PC-3 (cell line): ENCODE measurements around the gene HCN4. TPM values are rescaled to one million over a fixed set of nuclear protein-coding genes. Genes with fewer than 3 reads are reported as not detected.

Experiments used
- ATAC-seq: fragments of 200-7000 bp; cut with Tn5 transposase; 2 replicates; pipeline ENCODE4 v1.9.1; 2020; ENCODE audit warnings: mild to moderate bottlenecking, moderate library complexity
- BruUV-seq: library from RNA; stranded (reverse); fragments of 400-500 nt; replicated peaks from 2 replicates; lab custom pipeline; 2021; lab: Mats Ljungman, UMichigan
- CTCF ChIA-PET: fragments of 300-600 bp; sonication (Branson Sonifier 250); formaldehyde crosslinking; loops from one replicate; lab custom pipeline; 2022; ENCODE audit warnings: antibody characterized with exemption; lab: Charles Lee
- POLR2A ChIA-PET: fragments of 300-600 bp; sonication (Branson Sonifier 250); formaldehyde crosslinking; loops from one replicate; lab custom pipeline; 2022; ENCODE audit warnings: antibody characterized with exemption; ENCODE audit not compliant: unreplicated experiment; lab: Charles Lee
- DNase-seq: peaks from one replicate; pipeline ENCODE4 v3.0.0-alpha.2; 2015
- H2AFZ ChIP-seq: fragments of 300-600 bp; sonication (generic); 2 replicates; pipeline ENCODE4 v1.6.0; 2016; ENCODE audit warnings: antibody characterized with exemption, low read length
- H3F3A ChIP-seq: fragments of 300-600 bp; sonication (generic); one replicate; pipeline ENCODE4 v1.6.0; 2017; ENCODE audit warnings: antibody characterized with exemption, low read length, control low read depth, mild to moderate bottlenecking; ENCODE audit not compliant: unreplicated experiment
- H3K27ac ChIP-seq: fragments of 300-600 bp; sonication (generic); 2 replicates; pipeline ENCODE4 v1.5.1; 2016; ENCODE audit warnings: mild to moderate bottlenecking, low read length
- H3K27me3 ChIP-seq: fragments of 300-600 bp; sonication (generic); 2 replicates; pipeline ENCODE4 v1.6.1; 2016; ENCODE audit warnings: low read length, mixed read lengths
- H3K36me3 ChIP-seq: fragments of 300-600 bp; sonication (generic); 2 replicates; pipeline ENCODE4 v1.6.1; 2016; ENCODE audit warnings: low read depth, mixed run types, low read length, mixed read lengths
- H3K4me1 ChIP-seq: fragments of 300-600 bp; sonication (generic); 2 replicates; pipeline ENCODE4 v1.5.1; 2016; ENCODE audit warnings: low read length; ENCODE audit not compliant: insufficient read depth
- H3K4me2 ChIP-seq: fragments of 300-600 bp; sonication (generic); 2 replicates; pipeline ENCODE4 v1.6.0; 2016; ENCODE audit warnings: low read length
- H3K4me3 ChIP-seq: fragments of 300-600 bp; sonication (generic); 2 replicates; pipeline ENCODE4 v1.5.1; 2016; ENCODE audit warnings: mild to moderate bottlenecking, low read length, mixed read lengths
- H3K79me2 ChIP-seq: fragments of 300-600 bp; sonication (generic); 2 replicates; pipeline ENCODE4 v1.6.1; 2017; ENCODE audit warnings: low read length, mixed read lengths
- H3K9ac ChIP-seq: fragments of 300-600 bp; sonication (generic); 2 replicates; pipeline ENCODE4 v1.6.0; 2016; ENCODE audit warnings: mild to moderate bottlenecking, low read length
- H3K9me2 ChIP-seq: fragments of 300-600 bp; sonication (generic); replicated peaks from 2 replicates; pipeline ENCODE4 v1.6.1; 2016; ENCODE audit warnings: mixed run types, low read length, mixed read lengths
- H3K9me3 ChIP-seq: fragments of 300-600 bp; sonication (generic); 2 replicates; pipeline ENCODE4 v1.6.1; 2016; ENCODE audit warnings: low read length, mixed read lengths
- H4K20me1 ChIP-seq: fragments of 300-600 bp; sonication (generic); 2 replicates; pipeline ENCODE4 v1.6.1; 2016; ENCODE audit warnings: low read length, mixed read lengths
- CTCF ChIP-seq: fragments of 300-600 bp; sonication (generic); conservative IDR thresholded peaks from 2 replicates; pipeline ENCODE4 v1.5.1; 2017; ENCODE audit warnings: antibody characterized with exemption, low read depth, mild to moderate bottlenecking, low read length
- EZH2 ChIP-seq: fragments of 300-600 bp; sonication (generic); IDR thresholded peaks from one replicate; pipeline ENCODE4 v1.6.1; 2017; ENCODE audit warnings: antibody characterized with exemption, mild to moderate bottlenecking, low read length; ENCODE audit not compliant: unreplicated experiment
- EZH2phosphoT487 ChIP-seq: fragments of 300-600 bp; sonication (generic); IDR thresholded peaks from 2 replicates; pipeline ENCODE4 v1.6.1; 2018; ENCODE audit warnings: mild to moderate bottlenecking, antibody characterized with exemption, low read length, borderline replicate concordance
- intact Hi-C: fragments of 100-400 bp; cut with micrococcal nuclease; formaldehyde crosslinking; loops from 2 replicates; pipeline ENCODE4 v1.9.0; 2023
- total RNA-seq: library from RNA; depleted of rRNA; stranded (reverse); fragments of >200 nt; gene quantifications from 2 replicates; pipeline ENCODE4 v1.2.3, GENCODE V29; 2014

HCN4 gene
- total RNA-seq, 1 experiment from 2014 or later = not detected

DNA sequence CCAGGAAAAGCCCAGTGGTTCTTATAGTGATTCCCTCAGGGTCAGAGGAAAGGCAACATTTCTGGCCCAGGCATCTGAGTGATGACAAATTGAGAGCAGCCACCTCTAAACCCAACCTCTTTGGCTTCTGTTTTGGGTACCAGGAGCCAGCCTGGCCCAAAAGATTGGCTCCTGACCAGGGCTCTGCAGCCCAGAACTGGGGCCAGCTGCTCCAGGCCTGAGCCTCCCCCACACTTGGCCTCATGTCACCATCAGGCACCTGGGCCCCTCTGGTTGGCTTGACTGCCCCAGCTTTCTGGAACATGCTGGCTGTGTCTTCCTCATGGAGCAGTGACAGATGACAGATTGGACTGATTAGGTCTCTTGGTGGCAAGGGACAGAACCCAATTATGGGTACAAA lies 26.0 kb upstream of the HCN4 start:
- Histone ChIP-seq H3K27me3 (peaks cover 8% of the 10 kb centered on the region; the same call in 1 of the 2 replicates), H4K20me1 (no peaks in the 10 kb centered on the region), H3K9me3 (no peaks in the 10 kb centered on the region), H3K4me3 (no peak overlapping the region), H3K4me1 (no peaks in the 10 kb centered on the region), H3K9me2 (no peaks in the 10 kb centered on the region), H3F3A (no peaks in the 10 kb centered on the region), H3K9ac (no peak overlapping the region), H3K36me3 (no peaks in the 10 kb centered on the region), H3K4me2 (no peak overlapping the region), H3K27ac (no peak overlapping the region), H3K79me2 (no peaks in the 10 kb centered on the region), H2AFZ (no peak overlapping the region)
- CTCF ChIA-PET = no interaction called here
- ATAC-seq (no peak), DNase-seq (no peak)
- BruUV-seq = no TSS peak
- intact Hi-C loops = no loop called here
- no peak for TF ChIP-seq CTCF
- no peak for TF ChIP-seq EZH2phosphoT487
- no peak for TF ChIP-seq EZH2
- POLR2A ChIA-PET = no interaction called here

- H3F3A ChIP-seq = no peaks in the 10 kb centered on the region
- H3K9me3 ChIP-seq = no peaks in the 10 kb centered on the region
- no peaks in the 10 kb centered on the region for H4K20me1 ChIP-seq
- TF ChIP-seq EZH2 (no peak), EZH2phosphoT487 (no peak), CTCF (no peak)
- no peak for ATAC-seq
- CTCF ChIA-PET = no interaction called here
- H3K4me1 ChIP-seq = peaks cover 2% of the 10 kb centered on the region
- no TSS peak for BruUV-seq
- H3K4me3 ChIP-seq = no peak overlapping the region
- H3K4me2 ChIP-seq = no peak overlapping the region
- no peak overlapping the region for H2AFZ ChIP-seq
- no peaks in the 10 kb centered on the region for H3K36me3 ChIP-seq
- no peaks in the 10 kb centered on the region for H3K9me2 ChIP-seq
- H3K27me3 ChIP-seq = no peaks in the 10 kb centered on the region
- intact Hi-C loops = no loop called here
- POLR2A ChIA-PET = no interaction called here
- DNase-seq = no peak
- no peak overlapping the region for H3K9ac ChIP-seq
- no peak overlapping the region for H3K27ac ChIP-seq
- H3K79me2 ChIP-seq = no peaks in the 10 kb centered on the region
Observed at GRCh38 chr15:73393336-73393735, 24.6 kb upstream of the HCN4 start.

DNA sequence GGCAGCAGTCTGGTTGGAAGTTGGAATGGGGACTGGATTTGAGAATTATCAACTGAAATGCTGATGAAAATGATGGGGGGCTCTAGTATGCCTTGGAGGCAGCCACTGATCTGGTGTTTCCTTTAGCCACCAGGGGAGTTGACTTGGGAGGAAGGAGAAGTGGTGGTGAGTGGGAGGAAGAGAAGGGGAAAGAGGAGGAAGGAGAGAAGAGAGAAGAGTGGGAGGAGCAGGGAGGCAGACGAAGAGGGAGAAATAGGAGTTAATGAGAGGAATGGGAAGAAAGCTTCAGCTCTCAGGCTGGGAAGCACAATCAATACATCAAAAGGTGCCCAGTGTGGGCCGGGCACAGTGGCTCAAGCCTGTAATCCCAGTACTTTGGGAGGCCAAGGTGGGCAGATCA lies 23.3 kb upstream of the HCN4 start:
- no TSS peak for BruUV-seq

More for the DNA sequence above, 23.3 kb upstream of the HCN4 start:
- no peak for TF ChIP-seq CTCF
- no peak for TF ChIP-seq EZH2
- TF ChIP-seq EZH2phosphoT487 = no peak
- ATAC-seq = no peak
- intact Hi-C loops = no loop called here
- Histone ChIP-seq H4K20me1 (no peaks in the 10 kb centered on the region), H3K79me2 (no peaks in the 10 kb centered on the region), H3K9me3 (no peaks in the 10 kb centered on the region), H3K9ac (no peak overlapping the region), H3F3A (no peaks in the 10 kb centered on the region), H3K4me2 (no peak overlapping the region), H3K36me3 (no peaks in the 10 kb centered on the region), H3K27me3 (no peaks in the 10 kb centered on the region), H3K4me3 (no peak overlapping the region), H3K9me2 (no peaks in the 10 kb centered on the region), H3K4me1 (peaks cover 14% of the 10 kb centered on the region), H2AFZ (no peak overlapping the region), H3K27ac (no peak overlapping the region)
- POLR2A ChIA-PET = no interaction called here
- CTCF ChIA-PET = no interaction called here
- DNase-seq = no peak
